WTC11 (cell line): Measurements from ENCODE around the gene OLFML2B.

Experiments used
- CTCF ChIP-seq: fragments of 200-600 bp; IDR thresholded peaks from 2 replicates; pipeline ENCODE4 v1.8.0; 2022; ENCODE audit warnings: antibody characterized with exemption
- MAX ChIP-seq: sonication (generic); formaldehyde crosslinking; IDR thresholded peaks from 2 replicates; pipeline ENCODE4 v1.8.0; 2022; ENCODE audit warnings: mild to moderate bottlenecking, missing genetic modification reagents
- PRRX2 ChIP-seq: fragments of 250-450 bp; sonication (Bioruptor Pico); IDR thresholded peaks from 2 replicates; pipeline ENCODE4 v1.8.0; 2021; ENCODE audit warnings: mild to moderate bottlenecking
- RELA ChIP-seq: sonication (generic); formaldehyde crosslinking; IDR thresholded peaks from 2 replicates; pipeline ENCODE4 v1.8.1; 2022; ENCODE audit warnings: missing genetic modification reagents, mild to moderate bottlenecking, borderline replicate concordance
- STAT6 ChIP-seq: sonication (generic); formaldehyde crosslinking; conservative IDR thresholded peaks from 2 replicates; pipeline ENCODE4 v1.8.1; 2023; ENCODE audit warnings: mild to moderate bottlenecking, low read depth, missing genetic modification reagents, moderate library complexity

GRCh38 chr1:162010175-162010506 lies 13.5 kb downstream of the OLFML2B start:
- TF ChIP-seq MAX (CRISPR knock-in tag) (no peak), RELA (no peak), STAT6 (no peak), CTCF (no peak), PRRX2 (CRISPR knock-in tag) (no peak)
